ENCODE data around the gene ANKRD60.

Gene ANKRD60

GRCh38 chr20:58222446-58222845 lies 6.0 kb downstream of the ANKRD60 start:
- DNase-seq: no peak

GRCh38 chr20:58219342-58219700 lies 9.1 kb downstream of the ANKRD60 start:
- DNase-seq: peak; percentile 36

GRCh38 chr20:58218665-58219341 lies 9.7 kb downstream of the ANKRD60 start:
- no peak for DNase-seq

- DNase-seq: no peak
Measured at GRCh38 chr20:58216334-58216733, 12.1 kb downstream of the ANKRD60 start.

GRCh38 chr20:58215116-58215515 lies 13.3 kb downstream of the ANKRD60 start:
- no peak for DNase-seq

- no peak for DNase-seq
Measured at GRCh38 chr20:58214310-58214709, 14.1 kb downstream of the ANKRD60 start.

DNA sequence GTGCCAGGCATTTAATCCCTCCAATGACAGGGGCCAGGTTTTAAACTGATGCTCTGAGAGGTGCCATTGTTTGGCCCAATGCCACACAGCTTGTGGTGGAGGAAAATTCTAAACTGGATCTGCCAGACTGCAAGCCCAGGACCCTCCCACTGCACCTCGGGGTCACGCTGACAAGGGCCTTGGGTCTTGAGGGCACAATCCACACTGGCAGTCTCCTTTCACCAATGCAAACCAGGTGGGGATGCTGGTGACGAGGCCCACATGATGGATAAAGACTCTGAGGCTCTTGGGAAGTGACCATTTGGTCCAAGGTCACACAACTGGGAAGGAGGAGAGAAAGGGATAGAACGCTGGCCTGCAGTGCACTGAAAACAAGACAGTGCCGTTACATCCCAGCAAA lies 14.7 kb downstream of the ANKRD60 start:
- no peak for DNase-seq

DNA sequence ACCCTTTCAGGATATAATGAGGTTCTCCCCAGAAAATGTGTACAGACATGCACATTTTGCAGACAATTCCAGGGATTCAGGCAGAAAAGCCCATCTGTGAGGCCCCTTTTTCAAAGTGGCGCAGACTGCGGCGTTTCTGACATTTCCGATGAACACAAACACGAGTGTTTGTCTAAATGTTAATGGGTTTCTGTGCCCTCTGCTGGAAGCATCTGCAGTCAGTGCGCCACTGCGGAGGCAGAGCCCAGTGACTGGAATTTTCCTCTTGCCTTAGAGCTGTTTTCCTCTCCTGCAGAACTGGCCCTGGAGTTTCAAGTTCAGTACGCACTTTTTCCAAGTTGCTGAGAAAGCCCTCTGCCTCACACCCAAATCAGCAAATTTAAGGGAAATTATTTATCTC lies 15.3 kb downstream of the ANKRD60 start:
- DNase-seq: no peak

GRCh38 chr20:58212636-58213035 lies 15.8 kb downstream of the ANKRD60 start:
- no peak for DNase-seq

DNA sequence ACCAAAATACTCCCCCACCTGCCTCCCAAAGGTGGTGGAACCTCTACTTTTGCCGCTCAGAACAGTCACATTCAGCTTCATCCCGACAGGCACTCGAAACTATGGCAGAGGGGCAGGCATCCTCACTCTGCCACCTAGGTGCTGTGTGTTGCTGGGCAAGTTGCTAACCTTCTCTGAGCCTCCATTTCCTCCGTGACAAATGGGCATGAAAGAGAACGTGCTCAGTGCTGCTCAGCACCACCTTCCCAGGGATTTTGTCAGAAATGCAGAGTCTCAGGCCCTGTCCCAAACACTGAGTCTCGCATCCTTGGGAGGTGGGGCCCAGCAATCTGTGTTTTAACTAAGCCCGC lies 18.1 kb downstream of the ANKRD60 start:
- no peak for DNase-seq

DNA sequence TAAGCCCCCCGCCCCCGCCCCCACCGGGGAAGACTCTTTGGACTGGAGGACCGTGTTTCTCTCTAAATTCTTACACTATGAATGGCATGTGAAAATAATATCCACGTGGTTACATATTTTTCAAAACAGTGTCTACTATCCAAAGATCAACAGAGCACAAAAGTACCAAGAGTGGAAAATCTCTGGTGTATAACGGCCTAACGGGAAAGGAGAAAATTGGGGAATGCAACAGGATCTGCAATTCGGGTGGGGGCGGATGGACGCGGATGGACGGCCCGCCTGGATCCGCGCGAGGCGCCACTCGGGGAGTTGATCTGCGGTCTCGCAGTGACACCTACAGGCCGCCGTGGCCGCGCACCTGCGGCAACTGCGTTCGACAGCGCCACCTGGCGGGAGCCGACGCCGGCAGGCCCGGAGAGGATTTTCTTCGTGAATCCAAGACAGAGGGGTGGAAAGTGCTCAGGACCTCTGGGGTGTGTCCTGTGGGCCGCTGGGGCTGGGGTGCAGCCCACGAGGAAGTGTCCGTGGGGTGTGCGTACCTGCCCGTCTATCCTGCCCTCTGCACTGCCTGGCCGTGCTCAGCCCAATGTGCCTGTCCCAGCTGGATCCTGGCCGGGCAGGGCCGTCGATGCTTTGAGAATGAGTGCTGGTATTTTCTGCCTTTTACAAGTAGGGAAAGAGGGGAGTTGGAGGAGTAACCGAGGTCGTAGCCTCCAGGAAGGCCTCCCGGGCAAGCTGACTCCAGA lies 18.6 kb downstream of the ANKRD60 start:
- no peak for DNase-seq

GRCh38 chr20:58208944-58209343 lies 19.5 kb downstream of the ANKRD60 start:
- no peak for DNase-seq

DNA sequence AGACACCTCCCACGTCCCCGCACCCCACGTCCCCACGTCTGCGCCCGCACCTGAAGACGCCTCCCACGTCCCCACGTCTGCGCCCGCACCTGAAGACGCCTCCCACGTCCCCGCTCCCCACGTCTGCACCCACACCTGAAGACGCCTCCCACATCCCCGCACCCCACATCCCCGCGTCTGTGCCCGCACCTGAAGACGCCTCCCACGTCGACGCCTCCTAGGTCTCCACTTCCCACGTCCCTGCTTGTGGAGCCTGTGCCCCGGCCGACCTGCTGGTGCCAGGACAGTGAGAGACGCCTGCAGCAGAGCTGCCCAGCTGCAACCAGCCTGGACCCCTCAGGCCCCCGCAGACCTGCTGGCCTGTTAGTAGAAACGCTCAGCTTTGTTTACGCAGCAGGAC lies 22.6 kb downstream of the ANKRD60 start:
- no peak for DNase-seq

DNA sequence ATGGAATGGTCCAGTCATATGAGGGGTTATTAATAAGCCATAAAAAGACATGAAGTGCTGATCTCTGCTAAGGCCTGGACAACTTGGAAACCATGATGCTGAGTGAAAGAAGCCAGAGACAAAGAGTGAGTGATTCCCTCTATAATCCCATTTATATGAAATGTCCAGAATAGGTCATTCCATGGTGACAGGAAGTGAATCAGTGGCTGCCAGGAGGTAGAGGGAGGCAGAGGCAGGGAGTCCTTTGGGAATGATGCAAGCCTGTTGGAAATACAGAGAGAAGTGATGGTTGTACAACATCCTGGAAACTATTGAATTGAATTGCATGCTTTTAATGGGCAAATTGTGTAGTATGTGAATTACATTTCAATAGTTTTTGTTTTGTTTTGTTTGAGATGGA lies 26.4 kb downstream of the ANKRD60 start:
- no peak for DNase-seq

GRCh38 chr20:58201616-58202015 lies 26.8 kb downstream of the ANKRD60 start:
- DNase-seq: no peak

- no peak for DNase-seq
Measured at GRCh38 chr20:58199469-58199868, 29.0 kb downstream of the ANKRD60 start.

DNA sequence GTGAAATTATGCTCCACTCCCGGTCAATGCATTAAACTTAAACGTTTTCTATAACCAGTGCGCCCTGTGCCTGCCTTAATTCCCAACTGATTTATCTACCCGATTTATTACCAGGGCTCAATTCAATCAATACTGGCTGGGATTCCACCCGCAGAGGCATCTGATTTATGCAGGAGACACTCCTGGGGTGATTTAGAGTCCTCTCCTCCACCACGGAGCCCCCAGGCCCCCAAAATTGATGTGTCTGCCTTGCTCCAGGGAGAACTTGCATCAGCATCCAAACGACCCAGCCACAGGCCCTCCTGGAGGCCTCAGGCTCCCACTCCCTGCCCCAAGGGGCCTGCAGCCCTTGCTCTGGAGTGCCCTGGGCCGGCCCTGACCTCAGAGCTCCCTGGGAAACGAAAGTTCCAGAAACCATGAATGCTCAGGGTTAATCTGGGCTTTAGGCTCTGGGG lies 29.5 kb downstream of the ANKRD60 start:
- DNase-seq: no peak

GRCh38 chr20:58198384-58198783 lies 30.1 kb downstream of the ANKRD60 start:
- no peak for DNase-seq

DNA sequence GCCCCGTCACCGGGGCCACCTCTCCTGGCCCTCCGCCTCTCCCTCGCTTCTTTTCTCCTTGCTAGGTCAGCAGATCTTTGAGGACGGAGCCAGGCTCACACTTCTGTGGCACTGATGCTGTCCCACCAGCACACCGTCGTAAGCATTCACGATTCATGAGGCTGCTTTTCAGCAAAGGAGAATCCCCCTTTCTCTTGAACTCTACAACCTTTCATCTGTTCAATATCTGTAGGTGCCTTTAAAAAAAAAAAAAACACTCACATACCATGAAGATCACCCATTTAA lies 31.3 kb downstream of the ANKRD60 start:
- DNase-seq: no peak

DNA sequence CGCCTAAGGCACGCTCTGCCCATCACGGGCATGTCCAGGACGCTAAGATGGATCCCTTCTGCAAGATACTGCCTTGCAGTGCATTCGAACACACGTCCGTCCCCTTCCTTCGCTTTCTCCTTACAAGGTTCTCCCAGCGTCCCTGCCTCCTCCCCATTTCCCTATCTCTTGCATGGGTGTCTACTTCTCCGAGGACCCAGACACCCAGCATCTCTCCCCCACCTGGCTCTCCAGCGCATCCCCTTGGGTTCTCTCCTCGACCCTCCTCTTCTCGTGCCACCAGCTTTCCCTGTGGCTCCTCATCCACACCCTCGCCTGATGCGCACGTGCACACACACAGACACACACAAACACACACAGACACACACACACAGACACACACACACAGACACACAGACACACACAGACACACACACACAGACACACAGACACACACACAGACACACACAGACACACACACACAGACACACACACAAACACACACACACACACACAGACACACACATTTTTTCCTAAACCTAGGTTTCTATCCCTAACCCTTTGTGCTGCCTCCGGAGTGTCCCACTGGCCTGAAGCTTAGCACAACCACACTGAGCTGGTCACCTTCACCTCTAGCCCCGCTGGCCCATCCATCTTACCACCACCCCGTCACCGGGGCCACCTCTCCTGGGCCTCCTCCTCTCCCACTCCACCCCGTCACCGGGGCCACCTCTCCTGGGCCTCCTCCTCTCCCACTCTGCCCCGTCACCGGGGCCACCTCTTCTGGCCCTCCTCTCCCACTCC lies 31.9 kb downstream of the ANKRD60 start:
- no peak for DNase-seq

- no peak for DNase-seq
Measured at GRCh38 chr20:58195047-58195446, 33.4 kb downstream of the ANKRD60 start.

- DNase-seq: no peak
Measured at GRCh38 chr20:58194175-58194791, 34.2 kb downstream of the ANKRD60 start.

- DNase-seq: no peak
Measured at GRCh38 chr20:58192567-58192966, 35.9 kb downstream of the ANKRD60 start.

DNA sequence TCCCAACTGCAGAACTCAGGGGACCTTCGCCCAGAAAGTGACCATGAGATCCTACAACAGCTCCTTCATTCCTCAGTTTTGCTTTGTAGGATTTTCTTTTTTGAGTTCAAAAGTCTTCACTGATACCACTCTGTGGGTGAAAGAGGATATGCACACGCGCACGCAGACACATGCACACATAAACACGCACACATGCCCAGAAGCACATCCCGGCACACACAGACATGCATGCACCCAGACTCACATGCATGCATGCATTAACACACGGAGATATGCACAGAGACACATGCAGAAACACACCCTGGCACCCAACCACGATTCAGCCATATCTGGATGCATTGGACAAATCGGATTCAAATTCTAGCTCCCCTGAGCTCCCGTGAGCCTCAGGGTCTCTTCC lies 36.4 kb downstream of the ANKRD60 start:
- no peak for DNase-seq

All from SIG-M5 (cell line).